Loucy (cell line): Measurements from ENCODE around the gene SPANXN4.

ENCODE experiments used
- H2AFZ ChIP-seq: fragments of 200-600 bp; sonication (generic); 2 replicates; pipeline ENCODE4 v1.6.0; 2016; ENCODE audit warnings: antibody characterized with exemption, mild to moderate bottlenecking, low read length, moderate library complexity
- H3F3A ChIP-seq: fragments of 200-600 bp; 2 replicates; pipeline ENCODE4 v1.6.0; 2016; ENCODE audit warnings: antibody characterized with exemption, low read depth, mild to moderate bottlenecking
- H3K27me3 ChIP-seq: fragments of 200-600 bp; sonication (generic); 2 replicates; pipeline ENCODE4 v1.6.1; 2014; ENCODE audit warnings: low read length, mild to moderate bottlenecking; ENCODE audit not compliant: insufficient read depth, poor library complexity, severe bottlenecking
- H3K36me3 ChIP-seq: fragments of 200-600 bp; sonication (generic); 2 replicates; pipeline ENCODE4 v1.6.1; 2016; ENCODE audit warnings: low read length; ENCODE audit not compliant: insufficient read depth
- H3K4me1 ChIP-seq: fragments of 200-600 bp; sonication (generic); 2 replicates; pipeline ENCODE4 v1.5.1; 2014; ENCODE audit warnings: low read length, mild to moderate bottlenecking; ENCODE audit not compliant: insufficient read depth, poor library complexity, severe bottlenecking
- H3K4me2 ChIP-seq: fragments of 200-600 bp; sonication (generic); 2 replicates; pipeline ENCODE4 v1.6.0; 2014; ENCODE audit warnings: antibody characterized with exemption, low read length, low read depth, mild to moderate bottlenecking; ENCODE audit not compliant: poor library complexity, severe bottlenecking
- H3K4me3 ChIP-seq: fragments of 200-600 bp; sonication (generic); 2 replicates; pipeline ENCODE4 v1.5.1; 2014; ENCODE audit warnings: low read length, mild to moderate bottlenecking, mixed read lengths; ENCODE audit not compliant: poor library complexity, severe bottlenecking
- H3K79me2 ChIP-seq: fragments of 200-600 bp; sonication (generic); 2 replicates; pipeline ENCODE4 v1.6.1; 2014; ENCODE audit warnings: low read length; ENCODE audit not compliant: insufficient read depth
- H3K9ac ChIP-seq: fragments of 200-600 bp; sonication (generic); 2 replicates; pipeline ENCODE4 v1.6.0; 2014; ENCODE audit warnings: mild to moderate bottlenecking, low read depth, low read length, moderate library complexity; ENCODE audit not compliant: poor library complexity, severe bottlenecking
- H3K9me2 ChIP-seq: fragments of 200-600 bp; sonication (generic); replicated peaks from 2 replicates; pipeline ENCODE4 v1.6.1; 2016; ENCODE audit warnings: low read depth, low read length, mixed read lengths
- H3K9me3 ChIP-seq: fragments of 200-600 bp; sonication (generic); 2 replicates; pipeline ENCODE4 v1.6.1; 2014; ENCODE audit warnings: mild to moderate bottlenecking, antibody characterized with exemption, low read length, low read depth; ENCODE audit not compliant: insufficient read depth
- H4K20me1 ChIP-seq: fragments of 200-600 bp; sonication (generic); 2 replicates; pipeline ENCODE4 v1.6.0; 2014; ENCODE audit warnings: antibody characterized with exemption, low read length, mild to moderate bottlenecking; ENCODE audit not compliant: insufficient read depth, poor library complexity, severe bottlenecking
- CTCF ChIP-seq: fragments of 200-600 bp; sonication (generic); conservative IDR thresholded peaks from 2 replicates; pipeline ENCODE4 v1.5.1; 2014; ENCODE audit warnings: mild to moderate bottlenecking, antibody characterized with exemption, low read length
- EZH2phosphoT487 ChIP-seq: fragments of 200-600 bp; IDR thresholded peaks from 2 replicates; pipeline ENCODE4 v1.6.1; 2018; ENCODE audit warnings: antibody characterized with exemption, mild to moderate bottlenecking, moderate library complexity, borderline replicate concordance

SPANXN4 gene

GRCh38 chrX:143025628-143026027 is at the start of gene SPANXN4:
Gene SPANXN4, plus strand, starts transcription at chrX:143025928. Its CDS starts 87 bp downstream, at chrX:143026015.
- Histone ChIP-seq H3K9me3 (no peaks in the 10 kb centered on the region), H3K9me2 (no peaks in the 10 kb centered on the region), H4K20me1 (no peaks in the 10 kb centered on the region), H3K27me3 (no peaks in the 10 kb centered on the region), H3K36me3 (no peaks in the 10 kb centered on the region), H3K4me2 (no peak within 1 kb of the TSS), H3K79me2 (no peaks in the 10 kb centered on the region), H3K4me1 (no peaks in the 10 kb centered on the region), H3F3A (no peaks in the 10 kb centered on the region), H3K4me3 (no peak within 1 kb of the TSS), H2AFZ (no peak within 1 kb of the TSS), H3K9ac (no peak within 1 kb of the TSS)
- no peak for TF ChIP-seq EZH2phosphoT487
- TF ChIP-seq CTCF, result no peak

- Histone ChIP-seq H3K4me2 (no peak overlapping the region), H3K79me2 (no peaks in the 10 kb centered on the region), H3K9me3 (no peaks in the 10 kb centered on the region), H3K36me3 (no peaks in the 10 kb centered on the region), H3K4me3 (no peak overlapping the region), H3K27me3 (no peaks in the 10 kb centered on the region), H2AFZ (no peak overlapping the region), H3K4me1 (no peaks in the 10 kb centered on the region), H4K20me1 (no peaks in the 10 kb centered on the region), H3K9me2 (no peaks in the 10 kb centered on the region), H3K9ac (no peak overlapping the region), H3F3A (no peaks in the 10 kb centered on the region)
- TF ChIP-seq CTCF (no peak), EZH2phosphoT487 (no peak)
These were observed 48.4 kb upstream of the SPANXN4 start for GRCh38 chrX:142977128-142977914.

GRCh38 chrX:142978130-142978684 is 47.5 kb upstream of the SPANXN4 start:
- Histone ChIP-seq H3K4me1 (no peaks in the 10 kb centered on the region), H3K27me3 (no peaks in the 10 kb centered on the region), H4K20me1 (no peaks in the 10 kb centered on the region), H3K4me2 (no peak overlapping the region), H3K79me2 (no peaks in the 10 kb centered on the region), H3K4me3 (no peak overlapping the region), H3K9me3 (no peaks in the 10 kb centered on the region), H3K9me2 (no peaks in the 10 kb centered on the region), H3F3A (no peaks in the 10 kb centered on the region), H2AFZ (no peak overlapping the region), H3K9ac (no peak overlapping the region), H3K36me3 (no peaks in the 10 kb centered on the region)
- TF ChIP-seq EZH2phosphoT487, result no peak
- TF ChIP-seq CTCF, result no peak
